GM19043 (cell line): Measurements from ENCODE around the gene CHST9.
"Not testable (repeated sequence)": the region's sequence is repeated elsewhere in the genome, so short reads cannot be mapped to it uniquely, and the experiment has no call there.

Experiments used
- ATAC-seq: cut with Tn5 transposase; IDR thresholded peaks from one replicate; pipeline ENCODE4 v1.9.1; 2021; ENCODE audit warnings: low read depth; ENCODE audit not compliant: unreplicated experiment

Gene CHST9

GRCh38 chr18:26948703-26949102 lies 236.4 kb downstream of the CHST9 start:
- ATAC-seq: no peak

- no peak for ATAC-seq
Observed at GRCh38 chr18:26943906-26944305, 241.2 kb downstream of the CHST9 start.

GRCh38 chr18:26941584-26941983 lies 243.5 kb downstream of the CHST9 start:
- no peak for ATAC-seq

GRCh38 chr18:26940744-26941398 lies 244.2 kb downstream of the CHST9 start:
- ATAC-seq: no peak

- ATAC-seq: no peak
Observed at GRCh38 chr18:26931659-26932058, 253.4 kb downstream of the CHST9 start.

GRCh38 chr18:26930630-26931029 lies 254.5 kb downstream of the CHST9 start:
- ATAC-seq: no peak

- ATAC-seq: no peak
Observed at GRCh38 chr18:26928670-26929313, 256.3 kb downstream of the CHST9 start.

- ATAC-seq: not testable (repeated sequence)
Observed at GRCh38 chr18:26927822-26928221, 257.3 kb downstream of the CHST9 start.

GRCh38 chr18:26926066-26926675 lies 258.9 kb downstream of the CHST9 start:
- ATAC-seq: no peak

GRCh38 chr18:26925313-26925712 lies 259.8 kb downstream of the CHST9 start:
- no peak for ATAC-seq

GRCh38 chr18:26922313-26922712 lies 262.8 kb downstream of the CHST9 start:
- no peak for ATAC-seq

GRCh38 chr18:26920644-26921043 lies 264.5 kb downstream of the CHST9 start:
- no peak for ATAC-seq

- no peak for ATAC-seq
Observed at GRCh38 chr18:26919627-26920026, 265.5 kb downstream of the CHST9 start.

- no peak for ATAC-seq
Observed at GRCh38 chr18:26919201-26919600, 265.9 kb downstream of the CHST9 start.

- ATAC-seq: no peak
Observed at GRCh38 chr18:26911840-26912239, 273.3 kb downstream of the CHST9 start.

GRCh38 chr18:26909599-26910290 lies 275.4 kb downstream of the CHST9 start:
- no peak for ATAC-seq

- ATAC-seq: no peak
Observed at GRCh38 chr18:26908906-26909305, 276.2 kb downstream of the CHST9 start.

GRCh38 chr18:26902291-26902690 lies 282.8 kb downstream of the CHST9 start:
- ATAC-seq: no peak

GRCh38 chr18:26901020-26901419 lies 284.1 kb downstream of the CHST9 start:
- ATAC-seq: no peak

- ATAC-seq: no peak
Observed at GRCh38 chr18:26894426-26894825, 290.7 kb downstream of the CHST9 start.

GRCh38 chr18:26893996-26894395 lies 291.1 kb downstream of the CHST9 start:
- ATAC-seq: no peak
